Chondrocyte (in vitro differentiated cells): ENCODE results near the gene GRK3. TPM values are rescaled to one million over a fixed set of nuclear protein-coding genes. Genes with fewer than 3 reads are reported as not detected.

Experiments
- DNase-seq: peaks from one replicate; pipeline ENCODE4 v3.0.0; 2021; ENCODE audit warnings: mixed read lengths, low spot score
- H3K27ac Mint-ChIP-seq: one replicate; pipeline ENCODE4 v1.8.0; 2021; ENCODE audit warnings: mild to moderate bottlenecking, moderate library complexity, mixed read lengths; ENCODE audit not compliant: unreplicated experiment
- H3K27me3 Mint-ChIP-seq: 2 replicates; pipeline ENCODE4 v1.8.0; 2021; ENCODE audit warnings: low read depth, mixed read lengths
- H3K36me3 Mint-ChIP-seq: 2 replicates; pipeline ENCODE4 v1.8.0; 2021; ENCODE audit warnings: low read depth, mixed read lengths
- H3K4me1 Mint-ChIP-seq: 2 replicates; pipeline ENCODE4 v1.8.0; 2021; ENCODE audit warnings: low read depth, mild to moderate bottlenecking, mixed read lengths
- H3K4me3 Mint-ChIP-seq: one replicate; pipeline ENCODE4 v1.8.0; 2021; ENCODE audit warnings: mild to moderate bottlenecking, moderate library complexity, mixed read lengths; ENCODE audit not compliant: unreplicated experiment
- H3K9me3 Mint-ChIP-seq: 2 replicates; pipeline ENCODE4 v1.8.0; 2021; ENCODE audit warnings: low read depth, mixed read lengths
- total RNA-seq: library from RNA; stranded (reverse); gene quantifications from 3 replicates; pipeline ENCODE4 v1.2.1, GENCODE V29; 2021
- TF ChIP-seq, protein P1 (sequence below): fragments of 200-600 bp; sonication (generic); IDR thresholded peaks from 2 replicates; pipeline ENCODE4 v1.5.0; 2021; ENCODE audit warnings: antibody characterized with exemption, mild to moderate bottlenecking, moderate library complexity

GRK3 gene
- total RNA-seq, 1 donor from 2014 or later, result 2.0 TPM

DNA sequence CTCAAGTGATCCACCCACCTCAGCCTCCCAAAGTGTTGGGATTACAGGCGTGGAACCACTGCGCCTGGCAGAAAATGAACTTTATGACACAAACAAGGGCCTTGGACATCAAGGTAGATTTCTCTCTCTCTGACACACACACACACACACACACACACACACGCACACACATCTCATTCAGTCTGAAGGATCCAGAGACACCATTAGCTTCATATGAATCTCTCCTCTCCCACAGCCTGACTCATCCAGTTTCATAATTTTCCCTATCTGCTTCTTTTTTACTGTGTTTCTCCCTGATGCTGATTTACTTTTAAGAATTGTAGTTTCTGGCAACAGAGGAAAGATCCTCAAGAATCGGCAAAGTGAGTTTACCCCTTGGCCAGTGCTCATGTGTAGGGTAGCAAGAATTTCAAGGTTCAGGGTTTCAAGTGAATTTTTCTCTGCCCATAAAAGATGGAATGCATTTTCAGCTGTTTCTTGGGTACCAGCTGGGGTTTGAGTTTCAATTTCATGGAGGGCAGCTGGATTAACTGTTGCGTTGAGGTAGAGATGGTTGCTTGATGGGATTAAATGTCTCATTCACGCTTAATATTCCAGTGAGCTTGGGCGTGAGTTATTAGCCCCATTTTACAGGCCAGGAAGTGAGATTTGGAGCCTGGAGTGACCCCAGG, 181.0 kb downstream of the GRK3 start:
- H3K27me3 Mint-ChIP-seq, result no peaks in the 10 kb centered on the region
- no peaks in the 10 kb centered on the region for H3K9me3 Mint-ChIP-seq
- H3K27ac Mint-ChIP-seq, result no peak overlapping the region
- no peaks in the 10 kb centered on the region for H3K36me3 Mint-ChIP-seq
- H3K4me3 Mint-ChIP-seq, result no peak overlapping the region
- TF ChIP-seq, protein P1, sequence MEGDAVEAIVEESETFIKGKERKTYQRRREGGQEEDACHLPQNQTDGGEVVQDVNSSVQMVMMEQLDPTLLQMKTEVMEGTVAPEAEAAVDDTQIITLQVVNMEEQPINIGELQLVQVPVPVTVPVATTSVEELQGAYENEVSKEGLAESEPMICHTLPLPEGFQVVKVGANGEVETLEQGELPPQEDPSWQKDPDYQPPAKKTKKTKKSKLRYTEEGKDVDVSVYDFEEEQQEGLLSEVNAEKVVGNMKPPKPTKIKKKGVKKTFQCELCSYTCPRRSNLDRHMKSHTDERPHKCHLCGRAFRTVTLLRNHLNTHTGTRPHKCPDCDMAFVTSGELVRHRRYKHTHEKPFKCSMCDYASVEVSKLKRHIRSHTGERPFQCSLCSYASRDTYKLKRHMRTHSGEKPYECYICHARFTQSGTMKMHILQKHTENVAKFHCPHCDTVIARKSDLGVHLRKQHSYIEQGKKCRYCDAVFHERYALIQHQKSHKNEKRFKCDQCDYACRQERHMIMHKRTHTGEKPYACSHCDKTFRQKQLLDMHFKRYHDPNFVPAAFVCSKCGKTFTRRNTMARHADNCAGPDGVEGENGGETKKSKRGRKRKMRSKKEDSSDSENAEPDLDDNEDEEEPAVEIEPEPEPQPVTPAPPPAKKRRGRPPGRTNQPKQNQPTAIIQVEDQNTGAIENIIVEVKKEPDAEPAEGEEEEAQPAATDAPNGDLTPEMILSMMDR, result no peak
- no peak for DNase-seq
- H3K4me1 Mint-ChIP-seq, result peaks cover 19% of the 10 kb centered on the region

DNA sequence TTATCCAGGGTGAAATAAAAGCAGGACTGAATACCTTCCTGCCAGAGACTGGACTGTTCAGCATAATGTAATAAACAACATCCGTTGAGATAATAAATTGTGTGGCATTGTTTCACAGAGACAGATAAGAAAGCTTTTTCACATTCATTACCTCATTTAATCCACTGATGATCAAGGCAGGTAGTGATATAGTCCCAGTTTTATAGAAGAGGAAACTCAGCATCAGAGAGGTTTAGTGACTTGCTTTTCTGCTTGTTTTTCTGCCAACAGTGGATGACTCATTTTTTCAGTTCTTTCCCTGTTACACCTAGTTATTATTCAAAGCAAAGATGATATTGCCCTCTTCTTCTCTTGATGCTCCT, 181.5 kb downstream of the GRK3 start:
- no peaks in the 10 kb centered on the region for H3K27me3 Mint-ChIP-seq

DNA sequence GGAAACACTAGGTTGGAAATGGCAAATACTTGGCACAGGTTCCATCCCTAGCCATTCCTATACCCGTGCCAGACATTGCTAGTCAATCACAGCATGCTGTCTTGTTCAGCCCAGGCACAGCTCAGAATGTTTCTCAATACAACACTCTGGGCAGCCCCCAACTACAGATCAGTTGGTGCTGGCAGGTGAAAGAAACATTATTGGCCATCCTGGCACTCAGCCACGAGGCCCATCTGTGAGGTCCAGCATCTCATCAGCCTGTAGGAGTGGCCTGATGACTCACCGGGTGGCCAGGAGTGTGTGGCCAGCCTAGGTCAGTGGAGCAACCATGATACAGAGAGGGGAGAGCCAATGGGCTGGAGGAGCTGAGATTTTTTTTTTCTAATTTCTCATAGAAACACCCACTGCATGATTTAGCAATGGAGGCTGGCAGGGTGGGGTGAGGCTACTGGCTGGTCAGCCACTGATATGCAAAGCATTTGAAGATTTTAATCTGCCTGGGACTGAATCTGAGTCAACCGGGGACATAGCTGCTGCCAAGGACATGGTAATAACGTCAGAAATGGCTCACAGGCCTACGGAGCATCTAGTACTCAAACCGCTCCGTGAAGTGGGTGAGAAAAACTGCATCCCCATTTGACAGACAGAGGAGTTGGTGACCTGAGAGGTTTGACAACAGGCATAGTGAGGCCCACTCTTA, 182.9 kb downstream of the GRK3 start:
- no peak overlapping the region for H3K4me3 Mint-ChIP-seq
- peak overlapping the region; percentile 59 for H3K27ac Mint-ChIP-seq
- DNase-seq, result no peak
- H3K4me1 Mint-ChIP-seq, result peaks cover 13% of the 10 kb centered on the region
- H3K27me3 Mint-ChIP-seq, result no peaks in the 10 kb centered on the region
- H3K9me3 Mint-ChIP-seq, result no peaks in the 10 kb centered on the region
- TF ChIP-seq, protein P1, result no peak
- no peaks in the 10 kb centered on the region for H3K36me3 Mint-ChIP-seq

More for the DNA sequence above, 181.5 kb downstream of the GRK3 start:
- no peak overlapping the region for H3K27ac Mint-ChIP-seq
- H3K36me3 Mint-ChIP-seq, result no peaks in the 10 kb centered on the region
- TF ChIP-seq, protein P1, result no peak
- H3K4me1 Mint-ChIP-seq, result peaks cover 19% of the 10 kb centered on the region
- no peak for DNase-seq
- no peaks in the 10 kb centered on the region for H3K9me3 Mint-ChIP-seq
- H3K4me3 Mint-ChIP-seq, result no peak overlapping the region

DNA sequence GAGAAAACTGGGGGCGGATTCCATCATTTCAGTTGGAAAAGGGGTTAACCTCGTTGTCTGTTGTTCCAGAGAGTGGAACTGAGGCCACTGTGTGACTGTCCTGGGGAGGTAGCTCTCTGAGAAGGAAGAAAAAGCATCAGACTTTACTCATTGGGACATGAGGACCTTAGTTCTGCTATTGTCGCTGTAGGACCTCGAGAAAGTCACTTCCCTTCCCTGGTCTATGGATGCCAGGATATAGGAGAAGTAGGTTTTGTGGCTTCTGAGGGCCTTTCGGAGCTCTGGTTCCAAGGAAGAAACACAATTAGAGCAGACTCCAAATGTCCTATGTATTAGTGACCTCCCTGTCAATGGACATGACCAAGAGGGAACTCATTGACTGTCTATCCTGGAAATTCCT, 183.7 kb downstream of the GRK3 start:
- DNase-seq, result no peak
- TF ChIP-seq, protein P1, result no peak
- H3K27ac Mint-ChIP-seq, result no peak overlapping the region
- H3K4me3 Mint-ChIP-seq, result no peak overlapping the region
- H3K4me1 Mint-ChIP-seq, result peaks cover 13% of the 10 kb centered on the region
- H3K9me3 Mint-ChIP-seq, result no peaks in the 10 kb centered on the region
- no peaks in the 10 kb centered on the region for H3K27me3 Mint-ChIP-seq
- H3K36me3 Mint-ChIP-seq, result no peaks in the 10 kb centered on the region

DNA sequence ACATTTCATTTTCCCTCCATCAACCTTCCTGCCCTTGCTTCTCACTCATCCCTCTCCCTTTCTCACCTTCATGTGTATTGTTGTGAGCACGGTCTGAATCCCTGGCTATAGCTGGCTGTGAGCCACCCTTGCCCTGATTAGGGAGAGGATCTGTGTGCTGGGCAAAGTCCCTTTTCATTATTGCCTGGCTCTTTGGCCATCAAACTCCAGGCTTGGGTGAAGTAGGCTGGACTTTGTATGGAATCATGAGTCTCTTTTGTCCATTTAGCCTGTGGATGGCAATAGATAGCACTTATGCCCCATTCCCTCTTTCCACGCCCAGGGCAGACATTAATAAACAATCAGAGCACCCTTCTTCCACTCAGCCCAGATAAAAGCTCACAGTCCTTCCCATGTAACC, 184.2 kb downstream of the GRK3 start:
- H3K36me3 Mint-ChIP-seq, result no peaks in the 10 kb centered on the region
- peaks cover 13% of the 10 kb centered on the region for H3K4me1 Mint-ChIP-seq
- TF ChIP-seq, protein P1, result no peak
- no peaks in the 10 kb centered on the region for H3K9me3 Mint-ChIP-seq
- no peaks in the 10 kb centered on the region for H3K27me3 Mint-ChIP-seq
- no peak overlapping the region for H3K27ac Mint-ChIP-seq
- H3K4me3 Mint-ChIP-seq, result no peak overlapping the region
- no peak for DNase-seq
